Gastrocnemius medialis (tissue), 4 donors: ENCODE measurements around the gene ATG14. TPM values are rescaled to one million over a fixed set of nuclear protein-coding genes. Genes with fewer than 3 reads are reported as not detected.

Experiments used
- ATAC-seq, 2 donors: fragments of 150-250 bp; one replicate each; pipeline ENCODE4 v1.9.1; 2016
- DNase-seq, 2 donors: peaks; one replicate each; pipeline ENCODE4 v3.0.0-alpha.2; 2019
- H3K27ac ChIP-seq, 4 donors: fragments of 200-600 bp; sonication (generic); 1 replicate in 1 of 4; 2 replicates in 3 of 4; pipeline ENCODE4 v1.5.1; 2016 to 2018; ENCODE audit warnings: mild to moderate bottlenecking in 2 of 4, moderate library complexity in 1 of 4
- H3K27me3 ChIP-seq, 3 donors: fragments of 200-600 bp; sonication (generic) in 2 of 3; 1 replicate in 1 of 3; 2 replicates in 2 of 3; pipeline versions ENCODE4 v1.5.1 to v1.6.0; 2016 to 2019; ENCODE audit warnings: mild to moderate bottlenecking in 1 of 3, moderate library complexity in 1 of 3
- H3K36me3 ChIP-seq, 2 donors: fragments of 200-600 bp; sonication (generic) in 1 of 2; one replicate each; pipeline ENCODE4 v1.5.1; 2017 to 2018
- H3K4me1 ChIP-seq, 2 donors: fragments of 200-600 bp; sonication (generic) in 1 of 2; one replicate each; pipeline ENCODE4 v1.5.1; 2016 to 2017; ENCODE audit warnings: mild to moderate bottlenecking in 2 of 2
- H3K4me3 ChIP-seq, 4 donors: fragments of 200-600 bp; sonication (generic) in 3 of 4; 1 replicate in 1 of 4; 2 replicates in 3 of 4; pipeline ENCODE4 v1.5.1; 2016 to 2019; ENCODE audit warnings: mild to moderate bottlenecking in 2 of 4
- H3K9me3 ChIP-seq, 3 donors: fragments of 200-600 bp; sonication (generic) in 2 of 3; 1 replicate in 1 of 3; 2 replicates in 2 of 3; pipeline ENCODE4 v1.5.1; 2016 to 2019
- POLR2A ChIP-seq, 2 donors: fragments of 450-650 bp; IDR thresholded peaks; one replicate each; pipeline ENCODE4 v1.6.1; 2017; ENCODE audit warnings: antibody characterized with exemption in 2 of 2, mild to moderate bottlenecking in 2 of 2, moderate library complexity in 2 of 2
- in situ Hi-C, 4 donors: fragments of 200-750 bp; cut with MboI; loops; one replicate each; pipeline versions ENCODE4 v1.15.0 to v1.8.0; 2017; ENCODE audit warnings: low sequenced_read_pairs in 4 of 4
- intact Hi-C: fragments of 100-400 bp; cut with DNase I; formaldehyde crosslinking; loops from one replicate; pipeline ENCODE4 v1.15.1; 2023; ENCODE audit warnings: low total_unique reads
- total RNA-seq, 4 donors: library from RNA; depleted of rRNA; stranded (reverse); fragments of >200 nt; gene quantifications; one replicate each; pipeline versions ENCODE4 v1.1.0 to v1.2.3, GENCODE V29; 2016
- TF ChIP-seq, protein P1 (sequence below), 5 experiments: fragments of 450-650 bp in 3 of 5; fragments of 200-600 bp in 2 of 5; sonication (generic) in 2 of 5; IDR thresholded peaks in 4 of 5; conservative IDR thresholded peaks in 1 of 5; 1 replicate in 4 of 5; 2 replicates in 1 of 5; pipeline ENCODE4 v1.5.1; 2016 to 2019; ENCODE audit warnings: antibody characterized with exemption in 5 of 5, mild to moderate bottlenecking in 3 of 5, moderate library complexity in 3 of 5

The ATG14 gene
- total RNA-seq, 4 donors from 2014 or later = 12.6 to 20.0 (median 15.6) TPM

DNA sequence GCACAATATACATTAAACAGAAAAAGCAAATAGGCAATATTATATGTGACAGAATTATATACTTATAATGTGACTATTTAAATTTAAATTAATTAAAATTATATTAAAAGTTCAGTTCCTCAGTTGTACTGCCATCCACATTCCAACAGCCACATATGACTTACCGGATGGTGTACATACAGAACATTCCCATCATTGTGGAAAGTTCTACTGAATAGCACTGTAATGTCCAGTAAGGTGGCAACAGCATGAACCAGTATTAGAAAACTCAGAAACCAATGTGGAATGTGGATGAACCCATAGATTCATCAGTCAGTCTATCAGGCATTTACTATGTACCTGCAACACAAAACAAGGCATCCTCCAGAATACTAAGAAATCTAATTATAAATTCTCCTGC is 12.4 kb downstream of the ATG14 start:
- Histone ChIP-seq H3K4me3 (no peak overlapping the region), H3K9me3 (no peaks in the 10 kb centered on the region), H3K4me1 (peaks cover 31 to 40% of the 10 kb centered on the region in 2 donors), H3K36me3 (peaks cover 0 to 11% of the 10 kb centered on the region in 2 donors), H3K27ac (peak overlapping the region; percentile 73 to 82 (median 80)), H3K27me3 (no peaks in the 10 kb centered on the region)
- no peak for DNase-seq
- in situ Hi-C loops (no loop called here), intact Hi-C loops (loop anchor here (10.0 kb wide), 1 partner anchor 286 kb away; no protein-coding TSS in a partner anchor)
- no peak for TF ChIP-seq POLR2A (IDR thresholded peaks at IDR 0.05)
- TF ChIP-seq, protein P1, sequence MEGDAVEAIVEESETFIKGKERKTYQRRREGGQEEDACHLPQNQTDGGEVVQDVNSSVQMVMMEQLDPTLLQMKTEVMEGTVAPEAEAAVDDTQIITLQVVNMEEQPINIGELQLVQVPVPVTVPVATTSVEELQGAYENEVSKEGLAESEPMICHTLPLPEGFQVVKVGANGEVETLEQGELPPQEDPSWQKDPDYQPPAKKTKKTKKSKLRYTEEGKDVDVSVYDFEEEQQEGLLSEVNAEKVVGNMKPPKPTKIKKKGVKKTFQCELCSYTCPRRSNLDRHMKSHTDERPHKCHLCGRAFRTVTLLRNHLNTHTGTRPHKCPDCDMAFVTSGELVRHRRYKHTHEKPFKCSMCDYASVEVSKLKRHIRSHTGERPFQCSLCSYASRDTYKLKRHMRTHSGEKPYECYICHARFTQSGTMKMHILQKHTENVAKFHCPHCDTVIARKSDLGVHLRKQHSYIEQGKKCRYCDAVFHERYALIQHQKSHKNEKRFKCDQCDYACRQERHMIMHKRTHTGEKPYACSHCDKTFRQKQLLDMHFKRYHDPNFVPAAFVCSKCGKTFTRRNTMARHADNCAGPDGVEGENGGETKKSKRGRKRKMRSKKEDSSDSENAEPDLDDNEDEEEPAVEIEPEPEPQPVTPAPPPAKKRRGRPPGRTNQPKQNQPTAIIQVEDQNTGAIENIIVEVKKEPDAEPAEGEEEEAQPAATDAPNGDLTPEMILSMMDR (IDR thresholded peaks at IDR 0.05 in 4 of 5, conservative IDR thresholded peaks at IDR 0.05 in 1 of 5) = no peak
- peak; percentile 22 for ATAC-seq

DNA sequence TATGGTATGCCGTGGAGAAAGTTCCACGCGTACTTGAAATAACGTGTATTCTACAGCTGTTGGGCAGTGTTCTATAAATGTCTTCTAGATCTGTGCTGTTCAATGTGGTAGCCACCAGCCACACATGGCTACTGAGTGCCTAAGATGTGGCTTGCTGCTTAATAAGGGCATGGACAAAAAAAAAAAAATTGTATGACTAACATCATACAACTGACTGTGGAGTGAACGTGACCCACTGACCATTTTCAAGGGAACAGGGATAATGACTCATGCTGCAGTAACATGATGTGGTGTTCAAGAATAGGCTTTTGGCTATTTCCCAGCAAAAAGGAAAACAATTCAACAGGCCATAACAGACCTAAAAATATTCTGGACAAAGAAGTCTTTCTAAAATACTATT is 13.0 kb downstream of the ATG14 start:
- no peaks in the 10 kb centered on the region for H3K27me3 ChIP-seq
- TF ChIP-seq POLR2A (IDR thresholded peaks at IDR 0.05) = peak in 1 of 2 donors; percentile 81
- TF ChIP-seq, protein P1 (IDR thresholded peaks at IDR 0.05 in 4 of 5, conservative IDR thresholded peaks at IDR 0.05 in 1 of 5) = no peak
- H3K9me3 ChIP-seq = no peaks in the 10 kb centered on the region
- peak; percentile 71 to 73 for DNase-seq
- peak; percentile 99 to 100 for ATAC-seq
- in situ Hi-C loops (no loop called here), intact Hi-C loops (loop anchor here (10.0 kb wide), 1 partner anchor 286 kb away; no protein-coding TSS in a partner anchor)
- H3K4me3 ChIP-seq = no peak overlapping the region
- peak overlapping the region; percentile 73 to 82 (median 80) for H3K27ac ChIP-seq
- peaks cover 29 to 35% of the 10 kb centered on the region in 2 donors for H3K4me1 ChIP-seq
- peaks cover 0 to 11% of the 10 kb centered on the region in 2 donors for H3K36me3 ChIP-seq

DNA sequence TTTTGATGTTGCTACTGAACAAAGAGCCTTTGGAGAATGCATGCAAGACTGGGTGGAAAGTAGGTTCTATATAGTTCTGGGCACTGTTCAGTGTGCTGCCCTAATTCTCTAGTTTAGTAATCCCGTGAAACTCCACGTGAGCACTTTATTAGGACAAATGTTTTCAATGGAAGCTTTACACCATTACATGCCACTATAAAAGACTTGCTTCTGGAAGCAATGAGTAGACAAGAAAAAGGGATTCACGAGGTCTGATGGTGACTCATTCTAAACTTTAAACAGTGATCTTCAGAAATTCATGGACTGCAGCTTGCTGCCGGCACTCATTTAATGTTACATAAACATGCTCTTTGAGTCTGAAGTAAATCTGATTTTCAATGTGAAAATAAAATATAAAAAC is 22.3 kb downstream of the ATG14 start:
- Histone ChIP-seq H3K36me3 (peaks cover 0 to 13% of the 10 kb centered on the region in 2 donors), H3K4me1 (peaks cover 13 to 19% of the 10 kb centered on the region in 2 donors), H3K4me3 (no peak overlapping the region), H3K27me3 (no peaks in the 10 kb centered on the region), H3K9me3 (no peaks in the 10 kb centered on the region), H3K27ac (peak overlapping the region; percentile 62 to 89 (median 84))
- in situ Hi-C loops = no loop called here
- ATAC-seq (no peak), DNase-seq (no peak)
- intact Hi-C loops = no loop called here
- TF ChIP-seq, protein P1 (IDR thresholded peaks at IDR 0.05 in 4 of 5, conservative IDR thresholded peaks at IDR 0.05 in 1 of 5) = no peak
- TF ChIP-seq POLR2A (IDR thresholded peaks at IDR 0.05) = no peak

DNA sequence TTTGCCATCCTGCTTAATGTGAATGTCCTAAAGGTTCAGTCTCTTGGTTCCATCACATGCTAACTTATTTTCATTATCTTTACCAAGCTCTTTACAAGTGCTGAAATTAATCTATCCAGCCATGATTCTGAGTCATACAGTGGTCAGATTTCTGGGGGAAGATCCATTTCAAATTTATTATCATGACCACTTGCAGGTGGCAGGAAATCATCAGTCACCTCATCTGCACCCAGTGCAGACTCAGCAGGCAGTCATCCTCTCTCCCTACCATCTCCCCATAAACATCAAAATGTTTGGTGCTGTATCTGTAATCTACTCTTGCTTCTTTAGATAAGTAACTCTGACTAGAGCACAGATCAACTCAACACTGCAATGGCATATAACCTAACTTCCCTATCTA is 23.5 kb downstream of the ATG14 start:
- Histone ChIP-seq H3K36me3 (peaks cover 0 to 13% of the 10 kb centered on the region in 2 donors), H3K4me3 (no peak overlapping the region), H3K27me3 (no peaks in the 10 kb centered on the region), H3K4me1 (peaks cover 25 to 31% of the 10 kb centered on the region in 2 donors), H3K27ac (peak overlapping the region; percentile 72 to 89 (median 84)), H3K9me3 (no peaks in the 10 kb centered on the region)
- no peak for DNase-seq
- TF ChIP-seq POLR2A (IDR thresholded peaks at IDR 0.05) = peak in 1 of 2 donors; percentile 15
- TF ChIP-seq, protein P1 (IDR thresholded peaks at IDR 0.05 in 4 of 5, conservative IDR thresholded peaks at IDR 0.05 in 1 of 5) = no peak
- peak; percentile 57 to 59 for ATAC-seq
- intact Hi-C loops = no loop called here
- in situ Hi-C loops = no loop called here

DNA sequence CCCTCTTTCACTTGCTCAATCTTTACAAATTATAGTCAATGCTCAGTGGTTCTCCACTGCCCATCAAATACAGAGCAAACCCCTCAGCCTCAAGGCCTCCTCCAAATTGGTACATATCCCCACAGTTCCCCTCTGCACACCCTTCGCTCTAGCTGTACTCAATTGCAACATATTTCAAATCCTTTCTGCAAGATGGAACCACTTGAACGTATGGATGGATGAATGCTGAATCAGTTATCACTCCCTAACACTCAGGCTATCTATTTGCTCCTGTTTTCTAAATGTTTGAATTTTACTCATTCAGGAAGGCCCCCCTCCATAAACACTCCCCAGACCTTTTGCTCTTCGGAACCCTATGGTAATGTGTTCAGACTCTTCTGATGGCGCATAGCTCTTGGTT is 24.5 kb downstream of the ATG14 start:
- no peak overlapping the region for H3K4me3 ChIP-seq
- DNase-seq (no peak), ATAC-seq (no peak)
- H3K36me3 ChIP-seq = peaks cover 0 to 17% of the 10 kb centered on the region in 2 donors
- H3K27ac ChIP-seq = peak overlapping the region; percentile 72 to 89 (median 84)
- intact Hi-C loops = no loop called here
- H3K27me3 ChIP-seq = no peaks in the 10 kb centered on the region
- H3K9me3 ChIP-seq = no peaks in the 10 kb centered on the region
- TF ChIP-seq, protein P1 (IDR thresholded peaks at IDR 0.05 in 4 of 5, conservative IDR thresholded peaks at IDR 0.05 in 1 of 5) = no peak
- no peak for TF ChIP-seq POLR2A (IDR thresholded peaks at IDR 0.05)
- in situ Hi-C loops = no loop called here
- H3K4me1 ChIP-seq = peaks cover 35 to 39% of the 10 kb centered on the region in 2 donors
